ENCODE measurements around the gene PPP1R26.
"Not testable (repeated sequence)": the region's sequence is repeated elsewhere in the genome, so short reads cannot be mapped to it uniquely, and the experiment has no call there.

GRCh38 chr9:135451909-135452308 is 27.7 kb upstream of the PPP1R26 start:
- TF ChIP-seq CTCF (IDR thresholded peaks at IDR 0.05; ENCODE audit: low read depth, low read length); MAX (IDR thresholded peaks at IDR 0.05; ENCODE audit: low read depth, low read length); POLR2A (IDR thresholded peaks at IDR 0.05; ENCODE audit: extremely low read depth, insufficient read length); MYC (IDR thresholded peaks at IDR 0.05; ENCODE audit: low read depth, low read length): not testable (repeated sequence)

Measured in NB4 (cell line).